ENCODE results near the gene SH3GLB1. TPM values are rescaled to one million over a fixed set of nuclear protein-coding genes. Genes with fewer than 3 reads are reported as not detected.

Gene SH3GLB1
- total and polyA plus RNA-seq, 8 donors: 92.7 to 114 (median 102) TPM

DNA sequence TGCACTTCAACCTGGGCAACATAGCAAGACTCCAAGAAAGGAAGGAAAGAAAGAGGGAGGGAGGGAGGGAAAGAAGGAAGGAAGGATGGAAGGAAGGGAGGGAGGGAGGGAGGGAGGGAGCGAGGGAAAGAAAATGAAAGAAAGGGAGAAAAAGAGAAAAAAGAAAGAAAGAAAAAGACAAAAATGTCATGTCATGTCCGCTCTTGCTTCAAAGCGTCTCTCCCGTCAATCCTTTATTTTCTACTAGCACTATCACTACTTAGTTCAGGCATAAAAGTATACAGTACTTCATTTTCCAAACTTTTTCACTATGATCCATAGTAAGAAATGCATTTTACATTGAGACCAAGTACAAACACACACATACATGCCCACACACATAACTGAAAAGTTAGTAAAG is 64.7 kb downstream of the SH3GLB1 start:
- intact Hi-C loops (cut with DNase I): no loop called here
- no peak for ATAC-seq
- H3K27ac ChIP-seq: no peak overlapping the region
- TF ChIP-seq, protein P1, sequence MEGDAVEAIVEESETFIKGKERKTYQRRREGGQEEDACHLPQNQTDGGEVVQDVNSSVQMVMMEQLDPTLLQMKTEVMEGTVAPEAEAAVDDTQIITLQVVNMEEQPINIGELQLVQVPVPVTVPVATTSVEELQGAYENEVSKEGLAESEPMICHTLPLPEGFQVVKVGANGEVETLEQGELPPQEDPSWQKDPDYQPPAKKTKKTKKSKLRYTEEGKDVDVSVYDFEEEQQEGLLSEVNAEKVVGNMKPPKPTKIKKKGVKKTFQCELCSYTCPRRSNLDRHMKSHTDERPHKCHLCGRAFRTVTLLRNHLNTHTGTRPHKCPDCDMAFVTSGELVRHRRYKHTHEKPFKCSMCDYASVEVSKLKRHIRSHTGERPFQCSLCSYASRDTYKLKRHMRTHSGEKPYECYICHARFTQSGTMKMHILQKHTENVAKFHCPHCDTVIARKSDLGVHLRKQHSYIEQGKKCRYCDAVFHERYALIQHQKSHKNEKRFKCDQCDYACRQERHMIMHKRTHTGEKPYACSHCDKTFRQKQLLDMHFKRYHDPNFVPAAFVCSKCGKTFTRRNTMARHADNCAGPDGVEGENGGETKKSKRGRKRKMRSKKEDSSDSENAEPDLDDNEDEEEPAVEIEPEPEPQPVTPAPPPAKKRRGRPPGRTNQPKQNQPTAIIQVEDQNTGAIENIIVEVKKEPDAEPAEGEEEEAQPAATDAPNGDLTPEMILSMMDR (IDR thresholded peaks at IDR 0.05): no peak
- peaks cover 0 to 5% of the 10 kb centered on the region in 2 donors for H3K9me3 ChIP-seq
- H3K4me3 ChIP-seq: no peak overlapping the region
- no peaks in the 10 kb centered on the region for H3K36me3 ChIP-seq
- no peak for DNase-seq
- no peaks in the 10 kb centered on the region for H3K27me3 ChIP-seq
- H3K4me1 ChIP-seq: peaks cover 6 to 17% of the 10 kb centered on the region in 2 donors

DNA sequence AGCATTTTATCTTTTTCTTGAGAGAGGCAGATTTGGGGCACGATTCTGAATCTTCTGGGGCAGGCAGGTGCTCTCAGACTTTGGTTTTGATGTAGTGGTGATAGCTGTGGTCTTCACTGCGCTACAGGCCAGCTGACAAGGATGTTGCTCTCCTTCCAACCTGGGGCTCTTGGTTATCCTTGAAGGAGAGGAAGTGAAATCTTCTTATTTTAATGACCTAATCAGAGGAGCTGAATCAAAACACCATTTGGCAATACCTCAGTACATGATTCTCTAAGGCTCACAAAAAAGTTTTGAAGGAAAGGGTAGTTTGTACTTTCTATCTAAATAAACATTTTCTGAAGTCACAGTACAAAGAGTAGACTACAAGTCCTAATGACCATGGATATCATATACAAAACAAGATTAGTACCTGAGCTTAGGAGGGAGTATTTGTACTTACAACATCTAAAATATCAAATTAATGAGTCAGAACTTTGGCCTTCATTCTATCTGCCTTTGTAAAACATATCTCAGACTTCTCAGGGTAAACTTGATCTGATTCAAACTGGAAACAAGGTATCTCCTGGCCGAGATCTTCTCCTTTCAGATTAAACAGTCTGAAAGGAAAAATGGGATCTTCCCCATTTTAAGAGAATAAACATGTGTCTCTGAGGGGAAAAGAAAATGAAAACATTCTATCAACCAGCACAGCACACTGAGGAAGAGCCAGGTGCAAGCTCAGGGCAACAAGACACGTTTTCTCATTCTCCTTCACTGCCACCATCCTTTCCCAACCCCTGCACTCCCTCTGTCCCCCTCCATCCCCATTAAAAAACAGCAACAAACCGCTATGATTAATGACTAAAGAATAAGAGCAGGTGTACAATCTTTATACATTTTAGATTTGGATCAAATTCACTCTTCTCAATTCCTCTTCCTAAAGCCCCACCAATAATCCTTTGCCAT is 69.2 kb downstream of the SH3GLB1 start:
- Histone ChIP-seq H3K4me1 (peaks cover 13 to 49% of the 10 kb centered on the region in 2 donors), H3K36me3 (no peaks in the 10 kb centered on the region), H3K27me3 (no peaks in the 10 kb centered on the region), H3K9me3 (no peaks in the 10 kb centered on the region), H3K4me3 (no peak overlapping the region), H3K27ac (peak overlapping the region; percentile 47 to 94)
- ATAC-seq (peak; percentile 9), DNase-seq (no peak)
- TF ChIP-seq, protein P1 (IDR thresholded peaks at IDR 0.05): no peak
- intact Hi-C loops (cut with DNase I): no loop called here

DNA sequence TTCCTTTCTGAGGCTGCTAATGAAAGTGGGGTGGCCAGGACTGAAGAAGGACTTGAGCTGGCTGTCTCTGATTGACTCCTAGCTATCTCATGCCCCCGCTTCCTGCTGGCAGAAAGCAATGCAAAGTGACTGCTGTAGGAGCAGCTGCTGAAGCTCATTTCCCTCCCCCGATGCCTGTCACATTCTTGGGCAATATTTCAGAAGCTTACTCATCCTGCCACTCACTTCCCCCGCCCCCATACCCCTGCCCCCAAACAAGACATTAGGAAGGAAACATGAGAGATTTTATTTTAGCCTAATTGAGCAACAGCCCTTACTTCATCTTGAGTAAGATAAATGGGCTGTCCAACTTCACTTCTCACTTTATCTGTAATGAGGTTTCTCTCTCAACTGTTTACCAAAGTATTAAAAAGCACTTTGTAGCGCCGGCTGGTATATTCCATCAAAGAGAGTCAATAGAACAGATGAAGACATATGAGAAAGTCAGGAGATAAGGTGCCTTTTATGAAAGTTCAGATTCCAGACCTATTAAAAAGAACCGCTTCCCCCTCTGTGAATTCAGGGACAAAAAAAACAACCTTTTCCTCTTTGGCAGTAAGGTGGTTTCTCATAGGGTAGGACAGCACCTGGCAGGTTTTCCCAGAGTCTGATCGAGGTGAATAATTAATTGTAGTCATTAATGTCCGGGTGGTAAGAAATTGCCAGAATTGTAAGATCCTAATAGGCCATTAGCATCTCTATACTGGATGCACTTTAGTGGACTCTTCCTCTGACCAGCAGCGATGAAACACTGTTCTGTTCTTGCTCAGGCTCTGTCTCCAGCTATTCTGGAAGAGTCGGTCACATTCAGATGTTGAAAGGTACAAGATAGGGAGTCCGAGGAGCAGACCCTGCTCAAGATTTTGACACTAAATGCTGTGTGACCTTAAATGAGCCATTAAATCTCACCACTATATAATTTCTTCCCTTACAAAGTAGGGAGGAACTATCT is 70.2 kb downstream of the SH3GLB1 start:
- no peaks in the 10 kb centered on the region for H3K36me3 ChIP-seq
- peaks cover 13 to 59% of the 10 kb centered on the region in 2 donors for H3K4me1 ChIP-seq
- DNase-seq: peak in 3 of 4 donors; percentile 45 to 82 (median 69)
- peak overlapping the region; percentile 49 to 94 for H3K27ac ChIP-seq
- H3K27me3 ChIP-seq: no peaks in the 10 kb centered on the region
- intact Hi-C loops (cut with DNase I): no loop called here
- H3K4me3 ChIP-seq: no peak overlapping the region
- ATAC-seq: peak; percentile 88
- H3K9me3 ChIP-seq: no peaks in the 10 kb centered on the region
- TF ChIP-seq, protein P1 (IDR thresholded peaks at IDR 0.05): no peak

DNA sequence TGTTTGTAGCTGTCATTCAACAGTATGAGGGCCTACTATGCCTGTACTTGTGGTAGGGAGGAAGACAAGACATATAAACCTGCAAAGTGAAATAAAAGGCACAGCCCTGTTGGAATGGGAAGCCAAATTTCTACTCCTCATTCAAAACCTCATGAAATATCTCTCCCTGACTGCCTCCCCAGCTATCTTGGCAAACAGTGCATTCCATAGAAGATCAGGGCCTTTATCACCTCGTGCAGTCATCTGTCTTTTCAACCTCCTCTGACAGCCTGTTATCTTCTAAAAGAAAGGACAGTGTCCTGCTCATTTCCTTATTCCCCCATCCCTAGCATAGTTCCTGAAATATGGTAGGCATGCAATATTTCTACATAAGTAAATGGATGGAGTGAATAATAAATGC is 71.0 kb downstream of the SH3GLB1 start:
- ATAC-seq: no peak
- H3K4me1 ChIP-seq: peaks cover 13 to 62% of the 10 kb centered on the region in 2 donors
- DNase-seq: no peak
- H3K27ac ChIP-seq: peak overlapping the region in 1 of 2 donors; percentile 94
- H3K27me3 ChIP-seq: no peaks in the 10 kb centered on the region
- no peaks in the 10 kb centered on the region for H3K36me3 ChIP-seq
- TF ChIP-seq, protein P1 (IDR thresholded peaks at IDR 0.05): no peak
- intact Hi-C loops (cut with DNase I): no loop called here
- no peaks in the 10 kb centered on the region for H3K9me3 ChIP-seq
- H3K4me3 ChIP-seq: no peak overlapping the region
